ENCODE measurements around the gene TMEM132C.

DNA sequence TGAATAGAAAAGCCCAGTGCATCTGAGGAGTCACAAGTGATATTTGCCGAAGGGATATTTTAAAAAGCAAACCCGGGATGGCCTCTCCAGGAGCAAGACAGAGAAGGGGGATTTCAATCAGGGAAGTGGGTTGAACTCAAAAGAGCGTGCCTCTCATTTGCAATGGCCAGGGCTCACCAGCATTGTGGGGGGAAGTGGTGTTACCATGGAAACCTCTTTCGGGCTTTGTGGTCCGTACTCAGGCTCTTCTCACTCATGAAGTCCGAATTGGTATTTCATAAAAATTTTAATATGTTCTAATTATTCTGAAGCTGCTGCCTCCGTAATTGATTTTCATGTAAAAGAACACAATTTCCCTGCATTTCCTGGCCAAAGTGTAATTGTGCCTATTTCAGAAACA is 476.9 kb downstream of the TMEM132C start:
- TF ChIP-seq CTCF (IDR thresholded peaks at IDR 0.05; ENCODE audit: insufficient read depth, low read length, poor library complexity, severe bottlenecking) (no peak), EZH2phosphoT487 (conservative IDR thresholded peaks at IDR 0.05; ENCODE audit: low read length) (no peak)
